ENCODE data around the gene EARS2. TPM values are rescaled to one million over a fixed set of nuclear protein-coding genes. Genes with fewer than 3 reads are reported as not detected.

EARS2 gene
- total RNA-seq, 1 experiment from 2014 or later, result 50.1 TPM

DNA sequence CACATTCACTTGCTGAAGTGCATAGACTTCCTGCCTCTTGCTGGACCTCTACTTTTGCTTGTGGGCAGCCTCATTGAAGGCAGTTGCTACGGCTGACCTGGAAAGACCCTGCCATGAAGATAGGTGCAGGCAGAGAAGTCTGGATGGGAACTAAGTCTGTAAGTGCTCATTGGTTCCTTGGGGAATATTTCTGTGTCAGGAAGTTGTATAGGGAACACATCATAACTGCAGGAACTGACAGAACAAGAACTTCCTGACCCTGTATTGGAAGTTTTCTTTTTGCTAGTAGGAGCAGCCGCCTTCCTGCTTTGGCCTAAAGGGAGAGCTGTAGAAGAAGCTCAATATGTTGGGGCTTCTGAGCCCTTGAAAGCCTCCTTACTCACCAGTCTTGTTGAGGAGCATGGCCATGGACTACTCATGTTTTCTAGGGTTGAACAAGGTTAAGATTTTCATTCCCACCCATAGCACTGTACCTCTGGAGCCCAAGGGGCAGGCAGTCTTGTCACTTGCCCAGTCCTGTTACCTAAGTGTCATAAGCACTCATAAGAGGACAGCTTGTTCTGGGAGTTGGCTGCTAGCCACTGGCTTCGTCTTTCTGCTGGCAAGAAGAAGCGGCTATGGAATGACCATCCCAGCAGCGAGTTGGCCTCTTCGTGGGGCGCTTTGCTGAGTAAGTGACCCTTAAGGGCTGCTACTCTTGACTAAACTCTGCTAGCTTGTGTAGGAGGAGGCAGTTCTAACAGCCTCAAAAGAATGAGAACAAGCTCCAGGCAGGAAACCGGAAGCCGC, 7.6 kb upstream of the EARS2 start:
- Histone ChIP-seq H3K79me2 (ENCODE audit: insufficient read depth, low read length) (no peaks in the 10 kb centered on the region), H3K4me2 (ENCODE audit: insufficient read depth, insufficient read length, low read length) (no peak overlapping the region), H2BK120ac (ENCODE audit: low read depth, low read length, poor library complexity, severe bottlenecking) (no peak overlapping the region), H3K56ac (ENCODE audit: insufficient read length, low read depth, low read length) (no peak overlapping the region), H3K23me2 (ENCODE audit: insufficient read length, low read depth, low read length, poor library complexity, severe bottlenecking) (no peaks in the 10 kb centered on the region), H2BK5ac (ENCODE audit: insufficient read length, low read length) (no peak overlapping the region), H3K18ac (ENCODE audit: insufficient read length, low read depth, low read length) (no peak overlapping the region), H3K23ac (ENCODE audit: insufficient read length, low read depth, low read length) (no peak overlapping the region), H2AK5ac (ENCODE audit: insufficient read length, low read length) (no peak overlapping the region), H3T11ph (ENCODE audit: low read length) (no peak overlapping the region), H3K14ac (ENCODE audit: insufficient read depth, low read length) (no peak overlapping the region), H4K91ac (ENCODE audit: insufficient read length, low read depth, low read length) (no peak overlapping the region), H4K8ac (replicated peaks; ENCODE audit: insufficient read length, low read depth, low read length) (no peak overlapping the region), H2BK20ac (ENCODE audit: low read depth, low read length, poor library complexity, severe bottlenecking) (no peak overlapping the region), H3K27ac (ENCODE audit: insufficient read length, low read depth, low read length) (no peak overlapping the region), H2BK12ac (ENCODE audit: insufficient read length, low read depth, low read length) (no peak overlapping the region), H3K79me1 (ENCODE audit: insufficient read depth, low read depth, low read length, poor library complexity, severe bottlenecking) (no peaks in the 10 kb centered on the region), H2AFZ (ENCODE audit: low read length) (no peak overlapping the region), H3K9ac (ENCODE audit: extremely low read depth, insufficient read length, low read length) (no peak overlapping the region), H2BK15ac (ENCODE audit: low read depth, low read length) (no peak overlapping the region), H4K5ac (ENCODE audit: insufficient read length, low read depth, low read length) (no peak overlapping the region), H3K27me3 (ENCODE audit: insufficient read depth, low read length) (no peaks in the 10 kb centered on the region), H3K4ac (ENCODE audit: low read depth, low read length) (no peak overlapping the region), H3K9me3 (ENCODE audit: control insufficient read depth, low read depth, low read length) (no peaks in the 10 kb centered on the region), H3K4me1 (ENCODE audit: insufficient read depth, low read length) (no peaks in the 10 kb centered on the region), H4K20me1 (ENCODE audit: control insufficient read depth, insufficient read depth, insufficient read length) (no peaks in the 10 kb centered on the region)
- Mint-ChIP-seq H3K27me3 (ENCODE audit: low read depth) (no peaks in the 10 kb centered on the region), H3K4me1 (no peaks in the 10 kb centered on the region), H3K4me3 (no peak overlapping the region), H3K9me3 (no peaks in the 10 kb centered on the region), H3K36me3 (ENCODE audit: insufficient read depth in 1 of 3, low read depth in 3 of 3) (peaks cover 59 to 90% (median 83%) of the 10 kb centered on the region in 3 experiments), H3K27ac (no peak overlapping the region; a peak in 1 of 7 replicates)
- no peak for DNase-seq
- WGBS (ENCODE audit: extremely low coverage, insufficient read length, low lambda C conversion rate), result no CpG with 5 or more reads among the region's 9 CpGs
- TF ChIP-seq, protein P1, sequence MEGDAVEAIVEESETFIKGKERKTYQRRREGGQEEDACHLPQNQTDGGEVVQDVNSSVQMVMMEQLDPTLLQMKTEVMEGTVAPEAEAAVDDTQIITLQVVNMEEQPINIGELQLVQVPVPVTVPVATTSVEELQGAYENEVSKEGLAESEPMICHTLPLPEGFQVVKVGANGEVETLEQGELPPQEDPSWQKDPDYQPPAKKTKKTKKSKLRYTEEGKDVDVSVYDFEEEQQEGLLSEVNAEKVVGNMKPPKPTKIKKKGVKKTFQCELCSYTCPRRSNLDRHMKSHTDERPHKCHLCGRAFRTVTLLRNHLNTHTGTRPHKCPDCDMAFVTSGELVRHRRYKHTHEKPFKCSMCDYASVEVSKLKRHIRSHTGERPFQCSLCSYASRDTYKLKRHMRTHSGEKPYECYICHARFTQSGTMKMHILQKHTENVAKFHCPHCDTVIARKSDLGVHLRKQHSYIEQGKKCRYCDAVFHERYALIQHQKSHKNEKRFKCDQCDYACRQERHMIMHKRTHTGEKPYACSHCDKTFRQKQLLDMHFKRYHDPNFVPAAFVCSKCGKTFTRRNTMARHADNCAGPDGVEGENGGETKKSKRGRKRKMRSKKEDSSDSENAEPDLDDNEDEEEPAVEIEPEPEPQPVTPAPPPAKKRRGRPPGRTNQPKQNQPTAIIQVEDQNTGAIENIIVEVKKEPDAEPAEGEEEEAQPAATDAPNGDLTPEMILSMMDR (conservative IDR thresholded peaks at IDR 0.05), result no peak

All from H9 (cell line).